Measurements from ENCODE around the gene DAB2. TPM values are rescaled to one million over a fixed set of nuclear protein-coding genes. Genes with fewer than 3 reads are reported as not detected.
"Not testable (repeated sequence)": the region's sequence is repeated elsewhere in the genome, so short reads cannot be mapped to it uniquely, and the experiment has no call there.

The DAB2 gene
- total RNA-seq, 4 donors from 2014 or later: 30.8 to 121 (median 47.4) TPM

GRCh38 chr5:39337252-39337915 is 87.4 kb downstream of the DAB2 start:
- H3K9me3 ChIP-seq: no peaks in the 10 kb centered on the region
- TF ChIP-seq POLR2AphosphoS5 (IDR thresholded peaks at IDR 0.05): no peak
- TF ChIP-seq EP300 (IDR thresholded peaks at IDR 0.05): no peak
- no peak for TF ChIP-seq POLR2A (IDR thresholded peaks at IDR 0.05)
- no peak for TF ChIP-seq CTCF (IDR thresholded peaks at IDR 0.05)
- ATAC-seq: no peak
- WGBS, 2 donors (ENCODE audit: low coverage in 1 of 2): 63% methylated on average over 1 of the region's 1 CpG
- no peaks in the 10 kb centered on the region for H3K4me1 ChIP-seq
- H3K27me3 ChIP-seq: no peaks in the 10 kb centered on the region
- no peak overlapping the region for H3K27ac ChIP-seq
- H3K36me3 ChIP-seq: no peaks in the 10 kb centered on the region
- no peak overlapping the region for H3K4me3 ChIP-seq

GRCh38 chr5:39334296-39334695 is 90.5 kb downstream of the DAB2 start:
- not testable (repeated sequence) for H3K9me3 ChIP-seq, H3K27ac ChIP-seq, ATAC-seq, H3K36me3 ChIP-seq, H3K27me3 ChIP-seq, H3K4me1 ChIP-seq, H3K4me3 ChIP-seq
- WGBS, 2 donors (ENCODE audit: low coverage in 1 of 2): no CpG with 5 or more reads among the region's 27 CpGs

- no peak overlapping the region for H3K4me3 ChIP-seq
- no peaks in the 10 kb centered on the region for H3K27me3 ChIP-seq
- H3K27ac ChIP-seq: no peak overlapping the region
- no peaks in the 10 kb centered on the region for H3K9me3 ChIP-seq
- ATAC-seq: no peak
- no peaks in the 10 kb centered on the region for H3K4me1 ChIP-seq
- WGBS, 2 donors (ENCODE audit: low coverage in 1 of 2): 92 to 100% methylated on average over 1 of the region's 1 CpG
- TF ChIP-seq POLR2A (IDR thresholded peaks at IDR 0.05): no peak
- TF ChIP-seq POLR2AphosphoS5 (IDR thresholded peaks at IDR 0.05): no peak
- no peak for TF ChIP-seq EP300 (IDR thresholded peaks at IDR 0.05)
- TF ChIP-seq CTCF (IDR thresholded peaks at IDR 0.05): no peak
- H3K36me3 ChIP-seq: no peaks in the 10 kb centered on the region
Measured at GRCh38 chr5:39333104-39333503, 91.7 kb downstream of the DAB2 start.

GRCh38 chr5:39331861-39332381 is 92.9 kb downstream of the DAB2 start:
- no peak for ATAC-seq
- H3K36me3 ChIP-seq: no peaks in the 10 kb centered on the region
- no peaks in the 10 kb centered on the region for H3K9me3 ChIP-seq
- 54 to 58% methylated on average over 2 of the region's 2 CpGs for WGBS, 2 donors (ENCODE audit: low coverage in 1 of 2)
- no peaks in the 10 kb centered on the region for H3K4me1 ChIP-seq
- TF ChIP-seq CTCF (IDR thresholded peaks at IDR 0.05) (no peak), POLR2AphosphoS5 (IDR thresholded peaks at IDR 0.05) (no peak), POLR2A (IDR thresholded peaks at IDR 0.05) (no peak), EP300 (IDR thresholded peaks at IDR 0.05) (no peak)
- H3K27ac ChIP-seq: no peak overlapping the region
- no peak overlapping the region for H3K4me3 ChIP-seq
- H3K27me3 ChIP-seq: no peaks in the 10 kb centered on the region

DNA sequence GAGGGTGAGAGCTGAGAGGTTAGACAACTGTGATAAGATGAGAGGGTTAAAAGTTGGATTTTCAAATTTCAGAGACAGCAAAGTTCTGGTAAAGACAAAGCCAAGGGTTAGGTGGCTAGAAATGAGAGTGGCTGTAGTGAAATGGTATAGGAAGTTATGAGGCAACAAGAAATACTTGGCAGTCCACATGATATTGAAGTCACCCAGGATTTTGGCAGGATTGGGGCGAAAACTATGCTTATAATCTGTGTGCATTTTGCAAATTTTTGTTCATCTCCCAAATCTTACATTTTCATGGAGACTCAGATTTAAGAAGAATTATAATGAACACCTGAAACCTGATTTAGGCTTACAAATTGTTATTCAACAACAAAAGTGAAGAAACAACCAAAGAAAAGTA is 96.0 kb downstream of the DAB2 start:
- Histone ChIP-seq H3K4me1 (no peaks in the 10 kb centered on the region), H3K36me3 (no peaks in the 10 kb centered on the region), H3K27me3 (no peaks in the 10 kb centered on the region), H3K4me3 (no peak overlapping the region), H3K27ac (no peak overlapping the region), H3K9me3 (no peaks in the 10 kb centered on the region)
- no peak for ATAC-seq
- TF ChIP-seq POLR2A (IDR thresholded peaks at IDR 0.05): no peak
- TF ChIP-seq CTCF (IDR thresholded peaks at IDR 0.05): no peak
- TF ChIP-seq POLR2AphosphoS5 (IDR thresholded peaks at IDR 0.05): no peak
- TF ChIP-seq EP300 (IDR thresholded peaks at IDR 0.05): no peak
- 93 to 100% methylated on average over 1 of the region's 1 CpG for WGBS, 2 donors (ENCODE audit: low coverage in 1 of 2)

Measured in gastroesophageal sphincter (tissue), 4 donors.